HepG2 (cell line): ENCODE results near the gene ZNF3. TPM values are rescaled to one million over a fixed set of nuclear protein-coding genes. Genes with fewer than 3 reads are reported as not detected.
A peak's percentile ranks its signal among the peaks of the same experiment; 100 is the strongest.

ENCODE experiments used
- ASH2L ChIP-seq: fragments of 300-600, 200-600 bp; sonication (generic); IDR thresholded peaks from 2 replicates; pipeline ENCODE4 v1.7.0; 2017; ENCODE audit warnings: low read depth, mild to moderate bottlenecking, moderate library complexity, mixed read lengths, low read length; ENCODE audit not compliant: insufficient read length
- ATF1 ChIP-seq: IDR thresholded peaks from 2 replicates; pipeline ENCODE4 v1.6.1; 2016; ENCODE audit warnings: mild to moderate bottlenecking, control low read depth
- CEBPB ChIP-seq: IDR thresholded peaks from 2 replicates; pipeline ENCODE4 v1.6.1; 2011; ENCODE audit warnings: low read depth, low read length, improper control_type of control experiment, borderline replicate concordance
- CENPT ChIP-seq: sonication (generic); formaldehyde crosslinking; IDR thresholded peaks from 2 replicates; pipeline ENCODE4 v1.8.0; 2022; ENCODE audit warnings: low read depth, mild to moderate bottlenecking, moderate library complexity, missing genetic modification reagents
- E2F5 ChIP-seq: sonication (generic); formaldehyde crosslinking; conservative IDR thresholded peaks from 2 replicates; pipeline ENCODE4 v1.4.0; 2020; ENCODE audit warnings: missing genetic modification reagents
- FOXA3 ChIP-seq: IDR thresholded peaks from 2 replicates; pipeline ENCODE4 v1.6.1; 2016; ENCODE audit warnings: missing genetic modification reagents, missing compliant biosample characterization
- GRHL1 ChIP-seq: sonication (generic); formaldehyde crosslinking; conservative IDR thresholded peaks from 2 replicates; pipeline ENCODE4 v1.8.0; 2022; ENCODE audit warnings: missing genetic modification reagents
- HDAC6 ChIP-seq: fragments of 200-600 bp; sonication (generic); IDR thresholded peaks from 2 replicates; pipeline ENCODE4 v1.7.0; 2017; ENCODE audit warnings: mild to moderate bottlenecking, antibody characterized with exemption, low read length, low read depth
- HNRNPH1 ChIP-seq: fragments of 200-400 bp; formaldehyde crosslinking; optimal IDR thresholded peaks from 2 replicates; pipeline ENCODE3; 2017; ENCODE audit warnings: mild to moderate bottlenecking, low read depth, low read length
- HOXA5 ChIP-seq: sonication (generic); formaldehyde crosslinking; IDR thresholded peaks from 2 replicates; pipeline ENCODE4 v1.4.0; 2020; ENCODE audit warnings: missing genetic modification reagents
- MIER3 ChIP-seq: IDR thresholded peaks from 2 replicates; pipeline ENCODE4 v1.6.1; 2016; ENCODE audit warnings: missing compliant biosample characterization, borderline replicate concordance
- NRL ChIP-seq: sonication (generic); formaldehyde crosslinking; IDR thresholded peaks from 2 replicates; pipeline ENCODE4 v1.5.0; 2020; ENCODE audit warnings: missing genetic modification reagents, mild to moderate bottlenecking, moderate library complexity, borderline replicate concordance
- PAF1 ChIP-seq: IDR thresholded peaks from 2 replicates; pipeline ENCODE4 v1.6.1; 2016; ENCODE audit warnings: missing genetic modification reagents, missing compliant biosample characterization
- PHF8 ChIP-seq: sonication (generic); formaldehyde crosslinking; IDR thresholded peaks from 2 replicates; pipeline ENCODE4 v1.5.0; 2020; ENCODE audit warnings: missing genetic modification reagents
- RERE ChIP-seq: IDR thresholded peaks from 2 replicates; pipeline ENCODE4 v1.6.1; 2016; ENCODE audit warnings: low read depth, missing genetic modification reagents, missing compliant biosample characterization
- SIN3A ChIP-seq: IDR thresholded peaks from 2 replicates; pipeline ENCODE4 v1.6.1; 2011; ENCODE audit warnings: low read depth, mild to moderate bottlenecking, control low read depth, low read length, borderline replicate concordance
- SP2 ChIP-seq: sonication (generic); formaldehyde crosslinking; IDR thresholded peaks from 2 replicates; pipeline ENCODE4 v1.5.1; 2020; ENCODE audit warnings: mild to moderate bottlenecking, missing genetic modification reagents
- ZMYM3 ChIP-seq: sonication (generic); formaldehyde crosslinking; IDR thresholded peaks from 2 replicates; pipeline ENCODE4 v1.5.1; 2020; ENCODE audit warnings: mild to moderate bottlenecking, missing genetic modification reagents
- ZNF225 ChIP-seq: sonication (generic); formaldehyde crosslinking; IDR thresholded peaks from 2 replicates; pipeline ENCODE4 v1.4.0; 2020; ENCODE audit warnings: mild to moderate bottlenecking, missing genetic modification reagents
- ZNF251 ChIP-seq: sonication (generic); formaldehyde crosslinking; IDR thresholded peaks from 2 replicates; pipeline ENCODE4 v1.9.0; 2021; ENCODE audit warnings: mild to moderate bottlenecking, missing genetic modification reagents
- ZNF460 ChIP-seq: sonication (generic); formaldehyde crosslinking; IDR thresholded peaks from 2 replicates; pipeline ENCODE4 v1.5.1; 2020; ENCODE audit warnings: missing genetic modification reagents, mild to moderate bottlenecking, borderline replicate concordance
- ZNF468 ChIP-seq: sonication (generic); formaldehyde crosslinking; IDR thresholded peaks from 2 replicates; pipeline ENCODE4 v1.8.0; 2022; ENCODE audit warnings: mild to moderate bottlenecking, moderate library complexity, missing genetic modification reagents
- ZNF558 ChIP-seq: sonication (generic); formaldehyde crosslinking; IDR thresholded peaks from 2 replicates; pipeline ENCODE4 v1.9.0; 2022; ENCODE audit warnings: mild to moderate bottlenecking, missing genetic modification reagents, borderline replicate concordance
- polyA plus RNA-seq, 8 experiments: library from polyadenylated mRNA; depleted of rRNA in 3 of 8; stranded (reverse) in 7 of 8; unstranded in 1 of 8; fragments of >200 nt; fragmentation: Illumina TruSeq in 4 of 8; extraction: Trizol in 4 of 8; gene quantifications; 2 replicates each; pipeline versions ENCODE4 v1.2.1 to v1.2.3, GENCODE V29; 2011 to 2016; ENCODE audit warnings: low read depth in 4 of 8, missing spikeins in 1 of 8, mixed read lengths in 1 of 8; ENCODE audit not compliant: insufficient read depth in 1 of 8
- total RNA-seq, 5 experiments: library from RNA; depleted of rRNA; stranded (reverse); fragments of >200 nt; fragmentation: Illumina TruSeq; extraction: Trizol; gene quantifications; 2 replicates each; pipeline ENCODE4 v1.2.3, GENCODE V29; 2016; ENCODE audit warnings: low read depth in 1 of 5

The ZNF3 gene
- total and polyA plus RNA-seq, 2 of the 13 experiments (the other 11 are each of a cell fraction or from before 2014, with no cell fraction given), result 33.7 to 56.9 TPM

- TF ChIP-seq MIER3 (CRISPR knock-in tag) (no peak), SIN3A (peak; percentile 89; the same call in 1 of the 2 replicates), RERE (CRISPR knock-in tag) (no peak), FOXA3 (no peak), ZNF251 (no peak), HOXA5 (no peak), SP2 (CRISPR knock-in tag) (peak; percentile 90), CENPT (CRISPR knock-in tag) (peak; percentile 74), PHF8 (CRISPR knock-in tag) (peak; percentile 55), E2F5 (CRISPR knock-in tag) (peak; percentile 95), HDAC6 (no peak), PAF1 (CRISPR knock-in tag) (no peak), CEBPB (peak; percentile 4; the same call in 1 of the 2 replicates), ZNF225 (CRISPR knock-in tag) (no peak), NRL (CRISPR knock-in tag) (0 out of 2 replicates have a peak, but pooled peaks have one; percentile 64), HNRNPH1 (no peak), ZNF558 (CRISPR knock-in tag) (no peak; the same call in 1 of the 2 replicates), ATF1 (no peak), GRHL1 (CRISPR knock-in tag) (no peak), ZMYM3 (peak; percentile 10; the same call in 1 of the 2 replicates), ZNF460 (no peak), ASH2L (no peak), ZNF468 (CRISPR knock-in tag) (no peak)
Measured at GRCh38 chr7:100101016-100101862, 19.7 kb upstream of the ZNF3 start, which contains the start of the genes AP4M1 and MCM7 (continued).
